Suprapubic skin (tissue), 3 donors: ENCODE data around the gene CREG2.

Experiments used
- POLR2AphosphoS5 ChIP-seq, 3 donors: sonication (generic); formaldehyde crosslinking; IDR thresholded peaks; one replicate each; pipeline ENCODE4 v1.6.1; 2017; ENCODE audit warnings: antibody characterized with exemption in 3 of 3
- TF ChIP-seq, protein P1 (sequence below), 2 donors: fragments of 200-600 bp in 1 of 2; fragments of 450-650 bp in 1 of 2; sonication (generic) in 1 of 2; IDR thresholded peaks; one replicate each; pipeline ENCODE4 v1.5.1; 2016 to 2019; ENCODE audit warnings: antibody characterized with exemption in 2 of 2, mild to moderate bottlenecking in 1 of 2, moderate library complexity in 1 of 2

GRCh38 chr2:101380376-101380775 lies 6.9 kb downstream of the CREG2 start:
- TF ChIP-seq, protein P1, sequence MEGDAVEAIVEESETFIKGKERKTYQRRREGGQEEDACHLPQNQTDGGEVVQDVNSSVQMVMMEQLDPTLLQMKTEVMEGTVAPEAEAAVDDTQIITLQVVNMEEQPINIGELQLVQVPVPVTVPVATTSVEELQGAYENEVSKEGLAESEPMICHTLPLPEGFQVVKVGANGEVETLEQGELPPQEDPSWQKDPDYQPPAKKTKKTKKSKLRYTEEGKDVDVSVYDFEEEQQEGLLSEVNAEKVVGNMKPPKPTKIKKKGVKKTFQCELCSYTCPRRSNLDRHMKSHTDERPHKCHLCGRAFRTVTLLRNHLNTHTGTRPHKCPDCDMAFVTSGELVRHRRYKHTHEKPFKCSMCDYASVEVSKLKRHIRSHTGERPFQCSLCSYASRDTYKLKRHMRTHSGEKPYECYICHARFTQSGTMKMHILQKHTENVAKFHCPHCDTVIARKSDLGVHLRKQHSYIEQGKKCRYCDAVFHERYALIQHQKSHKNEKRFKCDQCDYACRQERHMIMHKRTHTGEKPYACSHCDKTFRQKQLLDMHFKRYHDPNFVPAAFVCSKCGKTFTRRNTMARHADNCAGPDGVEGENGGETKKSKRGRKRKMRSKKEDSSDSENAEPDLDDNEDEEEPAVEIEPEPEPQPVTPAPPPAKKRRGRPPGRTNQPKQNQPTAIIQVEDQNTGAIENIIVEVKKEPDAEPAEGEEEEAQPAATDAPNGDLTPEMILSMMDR (IDR thresholded peaks at IDR 0.05): no peak
- TF ChIP-seq POLR2AphosphoS5 (IDR thresholded peaks at IDR 0.05): no peak
